SK-N-SH (cell line): Measurements from ENCODE around the gene MYO19. TPM values are rescaled to one million over a fixed set of nuclear protein-coding genes. Genes with fewer than 3 reads are reported as not detected.

Source experiments
- CTCF ChIA-PET: fragments of 300-600, 350-600 bp; formaldehyde crosslinking; extraction: SDS; loops from one replicate; lab custom pipeline; 2021; lab: Yijun Ruan, JAX
- POLR2A ChIA-PET: fragments of 350-600 bp; sonication (Branson Sonifier 250); formaldehyde crosslinking; extraction: SDS; loops from one replicate; lab custom pipeline; 2020; ENCODE audit warnings: antibody characterized with exemption, inconsistent platforms; lab: Yijun Ruan, JAX
- DNase-seq: peaks from one replicate; pipeline ENCODE4 v3.0.0; 2012
- H2AFZ ChIP-seq: fragments of 200-600 bp; sonication (generic); 2 replicates; pipeline ENCODE4 v1.8.1; 2016; ENCODE audit warnings: antibody characterized with exemption, mild to moderate bottlenecking, low read depth
- H3F3A ChIP-seq: fragments of 200-600 bp; sonication (generic); replicated peaks from 2 replicates; pipeline ENCODE3; 2016; ENCODE audit warnings: antibody characterized with exemption, mild to moderate bottlenecking; ENCODE audit not compliant: insufficient read depth
- H3K27ac ChIP-seq, 2 experiments: fragments of 200-500 bp in 1 of 2; fragments of 200-600 bp in 1 of 2; sonication (Bioruptor generic) in 1 of 2; sonication (generic), shearing (Covaris generic) in 1 of 2; 2 replicates each; pipeline versions ENCODE4 v1.5.1 to v1.6.1; 2014 to 2016; ENCODE audit warnings: low read depth in 2 of 2, inconsistent platforms in 1 of 2, low read length in 1 of 2, mild to moderate bottlenecking in 1 of 2, mixed read lengths in 1 of 2
- H3K27me3 ChIP-seq: fragments of 200-600 bp; sonication (generic), shearing (Covaris generic); 2 replicates; pipeline ENCODE4 v1.6.1; 2016; ENCODE audit warnings: mixed run types; ENCODE audit not compliant: insufficient read depth
- H3K36me3 ChIP-seq, 2 experiments: fragments of 200-500 bp in 1 of 2; fragments of 200-600 bp in 1 of 2; sonication (Bioruptor generic) in 1 of 2; sonication (generic) in 1 of 2; replicated peaks in 1 of 2; 2 replicates each; pipeline versions ENCODE3 to v1.5.1; 2014 to 2016; ENCODE audit warnings: low read length in 1 of 2, mild to moderate bottlenecking in 1 of 2; ENCODE audit not compliant: insufficient read depth in 2 of 2, control insufficient read depth in 1 of 2
- H3K4me1 ChIP-seq, 2 experiments: fragments of 200-500 bp in 1 of 2; fragments of 200-600 bp in 1 of 2; sonication (Bioruptor generic) in 1 of 2; sonication (generic), shearing (Covaris generic) in 1 of 2; 2 replicates each; pipeline versions ENCODE4 v1.5.1 to v1.6.1; 2014 to 2016; ENCODE audit warnings: low read depth in 1 of 2, low read length in 1 of 2, mixed run types in 1 of 2; ENCODE audit not compliant: insufficient read depth in 2 of 2, control insufficient read depth in 1 of 2
- H3K4me2 ChIP-seq: fragments of 200-600 bp; sonication (generic), shearing (Covaris generic); 2 replicates; pipeline ENCODE4 v1.6.1; 2017; ENCODE audit warnings: mixed run types
- H3K4me3 ChIP-seq, 2 experiments: fragments of 200-500 bp in 1 of 2; fragments of 200-600 bp in 1 of 2; sonication (Bioruptor generic) in 1 of 2; sonication (generic), shearing (Covaris generic) in 1 of 2; 2 replicates each; pipeline versions ENCODE4 v1.5.1 to v1.8.1; 2014 to 2016; ENCODE audit warnings: low read depth in 2 of 2, inconsistent platforms in 1 of 2, low read length in 1 of 2, mild to moderate bottlenecking in 1 of 2, mixed read lengths in 1 of 2, moderate library complexity in 1 of 2
- H3K79me2 ChIP-seq: fragments of 200-600 bp; sonication (generic); 2 replicates; pipeline ENCODE4 v1.8.1; 2017; ENCODE audit warnings: mild to moderate bottlenecking; ENCODE audit not compliant: insufficient read depth
- H3K9ac ChIP-seq: fragments of 200-600 bp; sonication (generic); 2 replicates; pipeline ENCODE4 v1.6.1; 2017; ENCODE audit warnings: mixed run types
- H3K9me2 ChIP-seq: fragments of 200-600 bp; sonication (generic); 2 replicates; pipeline ENCODE4 v1.6.1; 2017; ENCODE audit warnings: mixed run types
- H3K9me3 ChIP-seq: fragments of 200-600 bp; sonication (generic); 2 replicates; pipeline ENCODE4 v1.6.1; 2017; ENCODE audit warnings: mixed run types, mild to moderate bottlenecking, moderate library complexity
- H4K20me1 ChIP-seq: fragments of 200-600 bp; sonication (generic); 2 replicates; pipeline ENCODE4 v1.6.1; 2017; ENCODE audit warnings: mild to moderate bottlenecking, mixed run types; ENCODE audit not compliant: insufficient read depth
- CTCF ChIP-seq: fragments of 200-600 bp; sonication (generic); IDR thresholded peaks from 2 replicates; pipeline ENCODE4 v1.6.1; 2017; ENCODE audit warnings: antibody characterized with exemption, mild to moderate bottlenecking, moderate library complexity
- EZH2phosphoT487 ChIP-seq: fragments of 200-600 bp; sonication (generic); IDR thresholded peaks from 2 replicates; pipeline ENCODE4 v1.6.1; 2017; ENCODE audit warnings: low read depth, mixed run types, mild to moderate bottlenecking, antibody characterized with exemption, moderate library complexity, borderline replicate concordance
- FOSL2 ChIP-seq: IDR thresholded peaks from 2 replicates; pipeline ENCODE4 v1.4.0; 2012; ENCODE audit warnings: low read depth, mild to moderate bottlenecking, moderate library complexity, borderline replicate concordance
- FOXJ3 ChIP-seq: sonication (generic); formaldehyde crosslinking; IDR thresholded peaks from 2 replicates; pipeline ENCODE4 v1.5.1; 2020; ENCODE audit warnings: mild to moderate bottlenecking, missing genetic modification reagents
- FOXM1 ChIP-seq: IDR thresholded peaks from 2 replicates; pipeline ENCODE4 v1.4.0; 2012; ENCODE audit warnings: low read depth, mild to moderate bottlenecking
- GABPA ChIP-seq: IDR thresholded peaks from 2 replicates; pipeline ENCODE4 v1.4.0; 2012; ENCODE audit warnings: low read depth, mild to moderate bottlenecking
- GATA2 ChIP-seq: sonication (generic); formaldehyde crosslinking; IDR thresholded peaks from 2 replicates; pipeline ENCODE4 v1.5.0; 2020; ENCODE audit warnings: mild to moderate bottlenecking, missing genetic modification reagents
- MXI1 ChIP-seq: IDR thresholded peaks from 2 replicates; pipeline ENCODE4 v1.6.1; 2012; ENCODE audit warnings: mild to moderate bottlenecking, low read depth, low read length, improper control_type of control experiment
- NFIC ChIP-seq: IDR thresholded peaks from 2 replicates; pipeline ENCODE4 v1.4.0; 2012; ENCODE audit warnings: borderline replicate concordance
- NRF1 ChIP-seq: IDR thresholded peaks from 2 replicates; pipeline ENCODE4 v1.6.1; 2012; ENCODE audit warnings: low read depth, mild to moderate bottlenecking, low read length
- PBX3 ChIP-seq: IDR thresholded peaks from 2 replicates; pipeline ENCODE4; 2012
- POLR2AphosphoS5 ChIP-seq: IDR thresholded peaks from 2 replicates; pipeline ENCODE4 v1.6.1; 2012; ENCODE audit warnings: low read depth, low read length
- RAD21 ChIP-seq: IDR thresholded peaks from 2 replicates; pipeline ENCODE4 v1.6.1; 2012; ENCODE audit warnings: mild to moderate bottlenecking, low read length
- RCOR1 ChIP-seq: fragments of 150-350 bp; IDR thresholded peaks from 2 replicates; pipeline ENCODE4 v1.6.1; 2017; ENCODE audit warnings: antibody characterized with exemption, low read length
- REST ChIP-seq: IDR thresholded peaks from 2 replicates; pipeline ENCODE4 v1.6.1; 2012; ENCODE audit warnings: mild to moderate bottlenecking, low read depth, low read length, moderate library complexity
- RFX5 ChIP-seq: IDR thresholded peaks from 2 replicates; pipeline ENCODE4 v1.6.1; 2012; ENCODE audit warnings: mild to moderate bottlenecking, improper control_type of control experiment, low read length
- SIN3A ChIP-seq: IDR thresholded peaks from 2 replicates; pipeline ENCODE4 v1.6.1; 2012; ENCODE audit warnings: low read depth, mild to moderate bottlenecking, low read length, moderate library complexity, borderline replicate concordance
- SMC3 ChIP-seq: IDR thresholded peaks from 2 replicates; pipeline ENCODE4 v1.6.1; 2012; ENCODE audit warnings: low read depth, low read length, improper control_type of control experiment
- TAF1 ChIP-seq: IDR thresholded peaks from 2 replicates; pipeline ENCODE4 v1.6.1; 2012; ENCODE audit warnings: low read depth, mild to moderate bottlenecking, low read length, moderate library complexity, borderline replicate concordance
- TCF12 ChIP-seq: IDR thresholded peaks from 2 replicates; pipeline ENCODE4 v1.4.0; 2012
- TEAD4 ChIP-seq: IDR thresholded peaks from 2 replicates; pipeline ENCODE4 v1.4.0; 2012; ENCODE audit warnings: mild to moderate bottlenecking, borderline replicate concordance; ENCODE audit not compliant: insufficient read depth
- ZBTB33 ChIP-seq: IDR thresholded peaks from 2 replicates; pipeline ENCODE4 v1.4.0; 2012; ENCODE audit warnings: low read depth, borderline replicate concordance
- WGBS: methylation state at CpG from one replicate; pipeline ENCODE4 v1.1.6; 2017; ENCODE audit warnings: low lambda C conversion rate; 5-methylcytosine and 5-hydroxymethylcytosine counted together
- polyA plus RNA-seq, 3 experiments: library from polyadenylated mRNA; depleted of rRNA; stranded (reverse); fragments of >200 nt; gene quantifications; 2 replicates each; pipeline ENCODE4 v1.2.3, GENCODE V29; 2012

Gene MYO19
- polyA plus RNA-seq, 1 of the 3 experiments (the other 2 are of a cell fraction) = 61.6 TPM

DNA sequence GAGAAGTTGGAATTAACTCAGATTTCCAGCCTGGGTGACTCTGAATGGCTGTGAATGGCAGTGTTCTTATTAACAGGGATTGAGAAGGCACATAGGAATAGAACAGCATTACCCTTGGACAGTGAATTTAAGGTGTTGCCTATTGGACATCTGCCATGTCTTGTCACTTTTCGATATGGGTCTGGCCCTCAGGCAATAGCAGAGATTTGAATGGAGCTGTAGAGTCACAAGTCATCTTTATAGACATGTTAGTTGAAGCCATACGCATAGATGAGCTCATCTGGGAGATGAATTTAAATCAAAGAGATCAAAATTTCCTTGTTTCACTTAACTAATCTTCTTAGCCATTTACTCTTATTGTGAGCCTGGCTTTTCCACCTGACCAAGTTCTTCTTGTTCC lies 42.1 kb upstream of the MYO19 start (continued):
- TF ChIP-seq CTCF = no peak
- TF ChIP-seq TCF12 = no peak
- TF ChIP-seq POLR2AphosphoS5 = no peak
- TF ChIP-seq TEAD4 = no peak
- TF ChIP-seq SIN3A = no peak
- TF ChIP-seq TAF1 = no peak
- TF ChIP-seq RCOR1 = no peak
- TF ChIP-seq RFX5 = no peak
- TF ChIP-seq GABPA = no peak
- TF ChIP-seq RAD21 = no peak

GRCh38 chr17:36575028-36575427 lies 40.4 kb upstream of the MYO19 start:
- DNase-seq = no peak
- POLR2A ChIA-PET = no interaction called here
- 94% methylated on average over 10 of the region's 12 CpGs for WGBS
- TF ChIP-seq FOSL2 = no peak
- no peak for TF ChIP-seq NRF1
- TF ChIP-seq GATA2 (CRISPR knock-in tag) = no peak
- no peak for TF ChIP-seq GABPA
- TF ChIP-seq ZBTB33 = no peak
- no peak for TF ChIP-seq SMC3
- TF ChIP-seq POLR2AphosphoS5 = no peak
- no peak for TF ChIP-seq SIN3A
- no peak for TF ChIP-seq TEAD4
- no peak for TF ChIP-seq PBX3
- TF ChIP-seq NFIC = no peak
- no peak for TF ChIP-seq EZH2phosphoT487
- TF ChIP-seq CTCF = no peak
- TF ChIP-seq FOXM1 = no peak
- TF ChIP-seq REST = no peak
- no peak for TF ChIP-seq FOXJ3 (CRISPR knock-in tag)
- TF ChIP-seq MXI1 = no peak

More at GRCh38 chr17:36575028-36575427, 40.4 kb upstream of the MYO19 start:
- no peak overlapping the region for H2AFZ ChIP-seq
- peaks cover 76% of the 10 kb centered on the region for H3K79me2 ChIP-seq
- H3K27ac ChIP-seq = no peak overlapping the region
- peaks cover 52% of the 10 kb centered on the region for H4K20me1 ChIP-seq
- H3K9ac ChIP-seq = no peak overlapping the region
- H3K9me3 ChIP-seq = no peaks in the 10 kb centered on the region
- no peaks in the 10 kb centered on the region for H3K4me1 ChIP-seq
- H3K36me3 ChIP-seq = peaks cover 34 to 60% of the 10 kb centered on the region in 2 experiments
- CTCF ChIA-PET = no interaction called here
- no peaks in the 10 kb centered on the region for H3K9me2 ChIP-seq
- no peak overlapping the region for H3K4me2 ChIP-seq
- no peaks in the 10 kb centered on the region for H3K27me3 ChIP-seq
- peaks cover 18% of the 10 kb centered on the region for H3F3A ChIP-seq
- no peak overlapping the region for H3K4me3 ChIP-seq
